Activated T-helper 1 cell treated with anti-CD3 and anti-CD28 coated beads, Interleukin-12 subunit alpha, Interleukin-12 subunit beta, Interleukin-2, Interleukin-4 antibody, amounts not matched to agents 30 ng/mL and 10 ng/mL and 1 ng/mL, durations not matched to agents 14 hours and 24 hours and 36 hours (primary cell): ENCODE measurements around the gene C1orf115. TPM values are rescaled to one million over a fixed set of nuclear protein-coding genes. Genes with fewer than 3 reads are reported as not detected.

Experiments
- DNase-seq: peaks from one replicate; pipeline ENCODE4 v3.0.0; 2021; ENCODE audit warnings: low spot score
- H3K27ac Mint-ChIP-seq: one replicate; pipeline ENCODE4 v1.8.0; 2021; ENCODE audit warnings: mild to moderate bottlenecking, mixed read lengths
- H3K27me3 Mint-ChIP-seq: one replicate; pipeline ENCODE4 v1.8.0; 2022; ENCODE audit warnings: mild to moderate bottlenecking, moderate library complexity, mixed read lengths; ENCODE audit not compliant: insufficient read depth
- H3K36me3 Mint-ChIP-seq: one replicate; pipeline ENCODE4 v1.8.0; 2021; ENCODE audit warnings: low read depth, mixed read lengths
- H3K4me1 Mint-ChIP-seq: one replicate; pipeline ENCODE4 v1.8.0; 2021; ENCODE audit warnings: low read depth, mixed read lengths
- H3K4me3 Mint-ChIP-seq: one replicate; pipeline ENCODE4 v1.8.0; 2021; ENCODE audit warnings: mild to moderate bottlenecking, moderate library complexity, mixed read lengths
- H3K9me3 Mint-ChIP-seq: one replicate; pipeline ENCODE4 v1.8.0; 2021; ENCODE audit warnings: mixed read lengths
- intact Hi-C: fragments of 100-400 bp; cut with micrococcal nuclease; formaldehyde crosslinking; loops from one replicate; pipeline ENCODE4 v1.15.1; 2024
- total RNA-seq: library from RNA; stranded (reverse); gene quantifications from 2 replicates; pipeline ENCODE4 v1.2.3, GENCODE V29; 2022

The C1orf115 gene
- total RNA-seq, result 0.05 TPM in 1 of 2 replicates, not detected in the other

- peak; percentile 63 for DNase-seq
- Mint-ChIP-seq H3K27ac (no peak within 1 kb of the TSS), H3K27me3 (peaks cover 26% of the 10 kb centered on the region), H3K4me1 (peaks cover 7% of the 10 kb centered on the region), H3K9me3 (no peaks in the 10 kb centered on the region), H3K36me3 (no peaks in the 10 kb centered on the region), H3K4me3 (peak within 1 kb of the TSS; percentile 84)
- intact Hi-C loops, result loop anchor here (1.0 to 5.0 kb wide), 3 partner anchors 43 to 158 kb away; no protein-coding TSS in a partner anchor
Measured at GRCh38 chr1:220690140-220691052, at the start of gene C1orf115. C1orf115 (plus strand) TSS chr1:220690363; CDS start chr1:220690403, 40 bp downstream.

GRCh38 chr1:220642285-220642684, 47.9 kb upstream of the C1orf115 start:
- Mint-ChIP-seq H3K4me3 (no peak overlapping the region), H3K27ac (no peak overlapping the region), H3K36me3 (no peaks in the 10 kb centered on the region), H3K4me1 (no peaks in the 10 kb centered on the region), H3K9me3 (no peaks in the 10 kb centered on the region), H3K27me3 (peaks cover 7% of the 10 kb centered on the region)
- intact Hi-C loops, result no loop called here
- no peak for DNase-seq

- intact Hi-C loops, result no loop called here
- Mint-ChIP-seq H3K36me3 (no peaks in the 10 kb centered on the region), H3K4me1 (no peaks in the 10 kb centered on the region), H3K27ac (no peak overlapping the region), H3K4me3 (no peak overlapping the region), H3K9me3 (no peaks in the 10 kb centered on the region), H3K27me3 (peaks cover 2% of the 10 kb centered on the region)
- no peak for DNase-seq
Measured at GRCh38 chr1:220652995-220653394, 37.2 kb upstream of the C1orf115 start.

GRCh38 chr1:220655509-220655908, 34.7 kb upstream of the C1orf115 start:
- Mint-ChIP-seq H3K27ac (no peak overlapping the region), H3K4me1 (no peaks in the 10 kb centered on the region), H3K9me3 (no peaks in the 10 kb centered on the region), H3K4me3 (no peak overlapping the region), H3K27me3 (peaks cover 2% of the 10 kb centered on the region), H3K36me3 (no peaks in the 10 kb centered on the region)
- DNase-seq, result no peak
- intact Hi-C loops, result no loop called here

- no peaks in the 10 kb centered on the region for H3K9me3 Mint-ChIP-seq
- intact Hi-C loops, result no loop called here
- no peaks in the 10 kb centered on the region for H3K4me1 Mint-ChIP-seq
- no peak overlapping the region for H3K27ac Mint-ChIP-seq
- no peak for DNase-seq
- H3K27me3 Mint-ChIP-seq, result peaks cover 2% of the 10 kb centered on the region
- no peak overlapping the region for H3K4me3 Mint-ChIP-seq
- H3K36me3 Mint-ChIP-seq, result no peaks in the 10 kb centered on the region
Measured at GRCh38 chr1:220655961-220656740, 34.0 kb upstream of the C1orf115 start.

GRCh38 chr1:220666349-220666748, 23.8 kb upstream of the C1orf115 start:
- no peak overlapping the region for H3K27ac Mint-ChIP-seq
- peaks cover 3% of the 10 kb centered on the region for H3K27me3 Mint-ChIP-seq
- no peaks in the 10 kb centered on the region for H3K36me3 Mint-ChIP-seq
- H3K4me3 Mint-ChIP-seq, result no peak overlapping the region
- intact Hi-C loops, result no loop called here
- no peaks in the 10 kb centered on the region for H3K9me3 Mint-ChIP-seq
- no peak for DNase-seq
- H3K4me1 Mint-ChIP-seq, result no peaks in the 10 kb centered on the region

- no peaks in the 10 kb centered on the region for H3K36me3 Mint-ChIP-seq
- peaks cover 13% of the 10 kb centered on the region for H3K27me3 Mint-ChIP-seq
- no peak for DNase-seq
- H3K4me1 Mint-ChIP-seq, result no peaks in the 10 kb centered on the region
- H3K9me3 Mint-ChIP-seq, result no peaks in the 10 kb centered on the region
- no peak overlapping the region for H3K4me3 Mint-ChIP-seq
- intact Hi-C loops, result no loop called here
- H3K27ac Mint-ChIP-seq, result no peak overlapping the region
Measured at GRCh38 chr1:220669005-220669404, 21.2 kb upstream of the C1orf115 start.

- intact Hi-C loops, result no loop called here
- H3K36me3 Mint-ChIP-seq, result no peaks in the 10 kb centered on the region
- peaks cover 15% of the 10 kb centered on the region for H3K27me3 Mint-ChIP-seq
- no peak overlapping the region for H3K4me3 Mint-ChIP-seq
- no peaks in the 10 kb centered on the region for H3K9me3 Mint-ChIP-seq
- no peak for DNase-seq
- no peaks in the 10 kb centered on the region for H3K4me1 Mint-ChIP-seq
- no peak overlapping the region for H3K27ac Mint-ChIP-seq
Measured at GRCh38 chr1:220670365-220670764, 19.8 kb upstream of the C1orf115 start.

- H3K9me3 Mint-ChIP-seq, result no peaks in the 10 kb centered on the region
- H3K4me1 Mint-ChIP-seq, result no peaks in the 10 kb centered on the region
- no peak overlapping the region for H3K4me3 Mint-ChIP-seq
- H3K27ac Mint-ChIP-seq, result no peak overlapping the region
- H3K36me3 Mint-ChIP-seq, result no peaks in the 10 kb centered on the region
- peaks cover 17% of the 10 kb centered on the region for H3K27me3 Mint-ChIP-seq
- no peak for DNase-seq
- intact Hi-C loops, result no loop called here
Measured at GRCh38 chr1:220673921-220674320, 16.2 kb upstream of the C1orf115 start.

- Mint-ChIP-seq H3K27ac (no peak overlapping the region), H3K4me3 (no peak overlapping the region), H3K9me3 (no peaks in the 10 kb centered on the region), H3K36me3 (no peaks in the 10 kb centered on the region), H3K4me1 (no peaks in the 10 kb centered on the region), H3K27me3 (peaks cover 20% of the 10 kb centered on the region)
- no peak for DNase-seq
- intact Hi-C loops, result no loop called here
Measured at GRCh38 chr1:220677251-220677650, 12.9 kb upstream of the C1orf115 start.

- Mint-ChIP-seq H3K9me3 (no peaks in the 10 kb centered on the region), H3K36me3 (no peaks in the 10 kb centered on the region), H3K27me3 (peaks cover 8% of the 10 kb centered on the region), H3K4me1 (no peaks in the 10 kb centered on the region), H3K4me3 (no peak overlapping the region), H3K27ac (no peak overlapping the region)
- intact Hi-C loops, result loop anchor here (1.0 kb wide), 1 partner anchor 96 kb away; no protein-coding TSS in a partner anchor
- DNase-seq, result no peak
Measured at GRCh38 chr1:220680085-220680687, 10.0 kb upstream of the C1orf115 start.

- intact Hi-C loops, result no loop called here
- H3K36me3 Mint-ChIP-seq, result no peaks in the 10 kb centered on the region
- peaks cover 8% of the 10 kb centered on the region for H3K27me3 Mint-ChIP-seq
- DNase-seq, result no peak
- H3K4me3 Mint-ChIP-seq, result no peak overlapping the region
- no peaks in the 10 kb centered on the region for H3K4me1 Mint-ChIP-seq
- H3K27ac Mint-ChIP-seq, result no peak overlapping the region
- H3K9me3 Mint-ChIP-seq, result no peaks in the 10 kb centered on the region
Measured at GRCh38 chr1:220681220-220681880, 8.8 kb upstream of the C1orf115 start.
